ENCODE measurements around the gene SH3BP4. TPM values are rescaled to one million over a fixed set of nuclear protein-coding genes. Genes with fewer than 3 reads are reported as not detected.

SH3BP4 gene
- total RNA-seq, 2 donors from 2014 or later: not detected

DNA sequence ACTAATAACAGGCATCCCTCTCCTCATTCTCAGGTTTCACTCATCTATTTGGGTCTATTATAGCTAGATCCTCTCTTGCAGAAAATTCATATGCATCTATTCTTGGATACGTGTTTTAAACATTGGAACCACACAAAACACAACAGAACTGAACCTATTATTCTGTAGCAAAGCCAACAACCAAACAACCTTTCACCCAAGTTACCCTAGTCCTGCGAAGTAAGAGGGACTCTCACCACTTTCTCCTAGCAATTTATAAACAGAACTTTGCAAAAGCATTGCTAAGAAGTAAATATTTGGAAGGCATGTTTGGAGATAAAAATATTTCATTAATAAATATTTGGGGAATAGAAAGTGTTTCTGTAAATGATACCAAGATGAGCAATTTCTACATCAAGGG lies 20.4 kb upstream of the SH3BP4 start:
- Mint-ChIP-seq H3K36me3 (ENCODE audit: low read depth) (no peaks in the 10 kb centered on the region), H3K27ac (no peak overlapping the region), H3K9me3 (no peaks in the 10 kb centered on the region), H3K27me3 (peaks cover 8% of the 10 kb centered on the region), H3K4me1 (no peaks in the 10 kb centered on the region), H3K4me3 (no peak overlapping the region)
- no peak for ATAC-seq (replicated peaks)

DNA sequence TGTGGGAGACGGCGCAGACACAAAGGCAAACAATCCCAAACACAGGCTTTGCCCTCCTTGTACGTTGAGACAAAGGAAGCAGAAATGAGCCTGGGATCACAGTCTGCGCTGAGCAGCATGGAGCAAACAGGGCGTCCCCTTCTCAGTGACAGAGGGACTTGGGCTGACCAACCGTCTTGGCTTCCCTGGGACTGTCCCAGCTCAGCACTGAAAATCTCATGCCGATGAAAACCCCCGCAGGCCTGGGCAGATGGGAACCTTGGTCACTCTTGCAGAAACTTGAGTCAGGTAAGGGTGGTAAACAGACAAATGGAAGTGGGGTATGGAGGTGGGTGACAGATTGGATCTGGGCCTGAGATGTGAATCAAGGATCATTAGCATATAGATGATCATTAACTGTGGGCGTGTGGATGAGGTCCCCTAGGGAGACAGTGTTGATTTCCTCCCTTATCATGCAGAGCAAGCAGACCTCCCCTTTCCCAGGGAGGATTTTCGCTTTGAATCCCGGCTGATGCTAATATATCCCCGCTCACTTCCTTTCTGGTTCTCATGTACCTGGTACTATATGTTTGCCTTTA lies 19.1 kb upstream of the SH3BP4 start:
- Mint-ChIP-seq H3K4me3 (no peak overlapping the region), H3K27me3 (peaks cover 19% of the 10 kb centered on the region), H3K36me3 (ENCODE audit: low read depth) (no peaks in the 10 kb centered on the region), H3K4me1 (no peaks in the 10 kb centered on the region), H3K27ac (no peak overlapping the region), H3K9me3 (no peaks in the 10 kb centered on the region)
- ATAC-seq (replicated peaks): no peak

DNA sequence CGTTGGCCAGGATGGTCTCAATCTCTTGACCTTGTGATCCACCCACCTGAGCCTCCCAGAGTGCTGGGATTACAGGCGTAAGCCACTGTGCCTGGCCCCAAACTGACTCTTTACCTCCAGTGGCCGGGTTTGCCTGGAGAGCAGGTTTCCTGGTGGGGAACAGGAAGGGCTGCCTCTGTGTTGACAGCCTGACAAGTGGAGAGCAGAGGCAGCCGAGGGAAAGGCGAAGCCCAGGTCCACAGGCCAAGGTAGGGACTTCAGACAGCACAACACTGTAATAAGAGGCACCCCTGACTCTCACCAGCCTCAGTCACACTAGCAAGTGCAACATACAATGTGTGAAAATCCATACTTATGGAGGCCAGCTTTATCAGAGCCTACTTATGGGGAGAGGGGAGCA lies 16.5 kb upstream of the SH3BP4 start:
- H3K27me3 Mint-ChIP-seq: peaks cover 29% of the 10 kb centered on the region
- no peaks in the 10 kb centered on the region for H3K9me3 Mint-ChIP-seq
- H3K4me3 Mint-ChIP-seq: no peak overlapping the region
- no peaks in the 10 kb centered on the region for H3K36me3 Mint-ChIP-seq (ENCODE audit: low read depth)
- ATAC-seq (replicated peaks): no peak
- H3K4me1 Mint-ChIP-seq: no peaks in the 10 kb centered on the region
- no peak overlapping the region for H3K27ac Mint-ChIP-seq

DNA sequence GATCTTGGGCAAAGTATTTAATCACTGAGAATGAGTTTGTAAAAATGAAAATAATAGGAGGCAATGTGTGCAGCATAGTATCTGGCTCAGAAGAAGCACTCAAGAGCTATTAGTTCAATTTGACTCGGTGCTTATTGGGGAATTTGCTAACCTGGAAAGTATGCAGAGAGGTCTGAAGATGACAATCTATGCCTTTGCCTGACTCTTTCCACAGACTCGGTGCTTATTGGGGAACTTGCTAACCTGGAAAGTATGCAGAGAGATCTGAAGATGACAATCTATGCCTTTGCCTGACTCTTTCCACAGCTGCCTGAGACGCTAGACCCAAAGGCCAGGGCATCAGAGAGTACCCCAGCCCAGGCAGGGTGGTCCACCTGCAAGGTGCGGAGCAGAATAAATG lies 12.2 kb upstream of the SH3BP4 start:
- H3K27ac Mint-ChIP-seq: no peak overlapping the region
- H3K27me3 Mint-ChIP-seq: peaks cover 34% of the 10 kb centered on the region
- no peak for ATAC-seq (replicated peaks)

DNA sequence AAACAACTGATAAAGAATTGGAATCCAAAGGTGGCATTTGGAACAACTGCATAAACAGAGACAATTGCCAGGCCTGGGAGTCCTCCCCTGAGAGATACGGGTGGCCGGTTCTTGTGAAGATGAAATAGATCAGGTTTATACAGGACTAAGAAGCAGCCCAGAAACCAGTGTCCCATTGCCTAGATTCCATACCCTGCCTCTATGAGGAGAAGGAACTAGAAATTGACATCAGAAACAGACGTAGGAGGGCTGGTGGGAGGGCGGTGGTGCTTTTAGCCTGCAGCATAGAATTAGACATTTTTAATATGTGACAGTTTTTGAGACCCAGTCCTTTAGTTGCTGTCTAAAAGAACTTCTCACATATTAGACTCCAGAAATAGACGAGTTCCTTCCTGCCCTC lies 11.8 kb upstream of the SH3BP4 start:
- H3K4me1 Mint-ChIP-seq: no peaks in the 10 kb centered on the region
- no peak overlapping the region for H3K27ac Mint-ChIP-seq
- no peak for ATAC-seq (replicated peaks)
- H3K36me3 Mint-ChIP-seq (ENCODE audit: low read depth): no peaks in the 10 kb centered on the region
- H3K4me3 Mint-ChIP-seq: no peak overlapping the region
- H3K9me3 Mint-ChIP-seq: no peaks in the 10 kb centered on the region
- peaks cover 34% of the 10 kb centered on the region for H3K27me3 Mint-ChIP-seq

More for the DNA sequence above, 12.2 kb upstream of the SH3BP4 start:
- H3K4me1 Mint-ChIP-seq: no peaks in the 10 kb centered on the region
- no peak overlapping the region for H3K4me3 Mint-ChIP-seq
- H3K36me3 Mint-ChIP-seq (ENCODE audit: low read depth): no peaks in the 10 kb centered on the region
- no peaks in the 10 kb centered on the region for H3K9me3 Mint-ChIP-seq

DNA sequence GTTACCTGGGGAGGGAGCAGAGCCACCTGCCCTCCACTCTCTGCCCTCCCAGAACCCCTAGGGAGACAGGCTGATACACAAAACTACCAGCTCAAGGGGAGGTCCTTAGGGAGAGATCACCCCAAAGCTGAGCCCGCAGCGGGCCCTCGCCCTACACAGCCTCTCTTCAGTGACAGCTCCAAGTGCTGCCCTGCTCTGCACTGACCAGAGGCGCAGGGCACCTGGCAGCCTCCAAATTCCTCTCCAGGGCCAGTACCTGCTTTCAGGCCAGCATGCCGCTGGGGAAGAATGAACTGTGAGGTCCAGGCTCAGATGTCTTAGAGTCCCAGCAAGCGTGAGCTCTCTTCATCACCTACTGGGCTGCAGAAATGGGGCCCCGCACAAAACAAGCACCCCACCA lies 11.3 kb upstream of the SH3BP4 start:
- Mint-ChIP-seq H3K9me3 (no peaks in the 10 kb centered on the region), H3K36me3 (ENCODE audit: low read depth) (no peaks in the 10 kb centered on the region), H3K4me1 (no peaks in the 10 kb centered on the region), H3K27ac (no peak overlapping the region), H3K4me3 (no peak overlapping the region), H3K27me3 (peaks cover 34% of the 10 kb centered on the region)
- no peak for ATAC-seq (replicated peaks)

DNA sequence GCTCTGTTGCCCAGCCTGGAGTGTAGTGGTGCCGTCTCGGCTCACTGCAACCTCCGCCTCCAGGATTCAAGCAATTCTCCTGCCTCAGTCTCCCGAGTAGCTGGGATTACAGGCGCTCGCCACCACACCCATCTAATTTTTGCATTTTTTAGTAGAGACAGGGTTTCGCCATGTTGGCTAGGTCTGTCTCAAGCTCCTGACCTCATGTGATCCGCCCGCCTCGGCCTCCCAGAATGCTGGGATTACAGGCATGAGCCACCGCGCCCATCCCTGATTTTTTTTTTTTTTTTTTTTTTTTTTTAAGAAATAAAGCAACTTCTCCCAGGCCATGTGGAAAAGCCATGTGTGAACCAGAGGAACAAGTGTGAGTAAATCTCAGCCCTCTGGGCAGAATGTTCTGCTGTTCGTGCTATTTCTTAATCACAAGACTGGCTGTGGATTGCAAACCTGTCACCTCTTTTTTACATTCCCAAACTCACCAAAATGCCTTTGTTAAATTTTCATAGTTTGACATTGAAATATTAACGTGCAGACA lies 6.4 kb upstream of the SH3BP4 start:
- H3K27ac Mint-ChIP-seq: no peak overlapping the region
- H3K4me1 Mint-ChIP-seq: no peaks in the 10 kb centered on the region
- H3K36me3 Mint-ChIP-seq (ENCODE audit: low read depth): no peaks in the 10 kb centered on the region
- no peaks in the 10 kb centered on the region for H3K9me3 Mint-ChIP-seq
- H3K27me3 Mint-ChIP-seq: peaks cover 38% of the 10 kb centered on the region
- H3K4me3 Mint-ChIP-seq: no peak overlapping the region
- ATAC-seq (replicated peaks): no peak

DNA sequence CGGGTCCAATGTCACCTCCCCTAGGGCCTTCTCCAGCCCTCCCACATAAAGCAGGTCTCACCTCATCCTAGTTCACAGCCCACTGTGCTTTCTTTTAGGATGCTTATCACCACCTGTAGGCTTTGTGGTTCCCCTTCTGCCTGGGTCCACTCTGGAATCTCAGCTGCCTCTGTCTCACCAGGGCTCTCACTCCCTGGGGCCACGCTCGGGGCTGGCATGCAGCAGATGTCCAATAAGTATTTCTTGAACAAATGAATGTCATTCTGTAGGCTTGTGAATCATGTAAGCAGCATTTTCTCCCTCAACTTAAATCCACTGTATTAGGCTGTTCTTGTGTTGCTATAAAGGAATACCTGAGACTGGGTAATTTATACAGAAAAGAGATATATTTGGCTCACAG lies 4.3 kb upstream of the SH3BP4 start:
- Mint-ChIP-seq H3K27ac (no peak overlapping the region), H3K4me3 (no peak overlapping the region), H3K36me3 (ENCODE audit: low read depth) (no peaks in the 10 kb centered on the region), H3K4me1 (no peaks in the 10 kb centered on the region), H3K27me3 (peaks cover 48% of the 10 kb centered on the region), H3K9me3 (no peaks in the 10 kb centered on the region)
- ATAC-seq (replicated peaks): no peak

DNA sequence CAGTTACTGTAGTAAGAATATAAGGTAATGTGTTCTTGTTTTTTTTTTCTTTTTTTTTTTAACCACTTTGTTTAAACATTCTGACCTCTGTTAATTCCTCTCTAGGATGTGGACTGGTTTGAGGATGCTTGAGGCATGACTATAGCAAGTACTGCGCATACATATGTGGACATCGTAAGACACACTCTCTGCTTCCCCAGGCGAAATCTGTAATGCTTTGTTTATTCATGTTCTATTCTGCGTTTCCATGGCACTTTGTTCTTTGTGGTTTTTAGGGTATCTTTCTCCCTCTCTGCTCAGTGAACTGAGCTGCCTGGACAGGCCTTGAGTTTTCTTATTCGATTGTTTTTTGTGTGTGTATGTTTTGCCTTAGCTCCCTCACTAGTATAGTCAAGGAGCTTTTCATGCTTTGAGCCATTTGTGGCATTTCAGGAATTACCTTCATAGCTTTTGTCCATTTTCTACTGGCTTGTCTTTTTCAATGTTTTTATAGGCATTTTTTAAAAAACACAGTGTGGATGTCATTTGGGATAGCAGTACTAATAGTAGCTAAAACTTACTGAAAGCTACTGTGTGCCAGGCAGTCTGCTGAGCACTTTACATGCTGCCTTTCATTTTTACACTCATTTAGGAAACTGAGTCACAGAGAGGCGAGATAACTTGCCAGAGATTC lies 1.9 kb upstream of the SH3BP4 start:
- ATAC-seq (replicated peaks): no peak
- Mint-ChIP-seq H3K9me3 (no peaks in the 10 kb centered on the region), H3K4me1 (no peaks in the 10 kb centered on the region), H3K36me3 (ENCODE audit: low read depth) (no peaks in the 10 kb centered on the region), H3K4me3 (peak overlapping the region; percentile 58), H3K27me3 (peaks cover 56% of the 10 kb centered on the region), H3K27ac (no peak overlapping the region)

DNA sequence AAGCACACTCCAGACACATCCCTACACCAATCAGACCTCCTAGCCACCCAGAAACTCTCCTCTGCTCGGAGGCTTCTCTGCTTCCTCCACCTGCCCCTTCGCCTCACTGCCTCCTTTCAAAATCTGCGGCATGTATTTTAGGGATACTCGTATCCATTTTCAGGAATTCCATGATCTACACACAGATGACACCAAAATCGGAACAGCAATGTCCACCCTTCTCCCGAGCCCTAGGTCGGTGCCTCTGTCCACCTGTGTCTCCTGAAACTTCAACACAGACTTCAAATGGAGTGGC lies 1.4 kb upstream of the SH3BP4 start:
- peak overlapping the region; percentile 58 for H3K4me3 Mint-ChIP-seq
- H3K4me1 Mint-ChIP-seq: no peaks in the 10 kb centered on the region
- H3K27me3 Mint-ChIP-seq: peaks cover 61% of the 10 kb centered on the region
- H3K36me3 Mint-ChIP-seq (ENCODE audit: low read depth): no peaks in the 10 kb centered on the region
- no peaks in the 10 kb centered on the region for H3K9me3 Mint-ChIP-seq
- H3K27ac Mint-ChIP-seq: no peak overlapping the region
- no peak for ATAC-seq (replicated peaks)

DNA sequence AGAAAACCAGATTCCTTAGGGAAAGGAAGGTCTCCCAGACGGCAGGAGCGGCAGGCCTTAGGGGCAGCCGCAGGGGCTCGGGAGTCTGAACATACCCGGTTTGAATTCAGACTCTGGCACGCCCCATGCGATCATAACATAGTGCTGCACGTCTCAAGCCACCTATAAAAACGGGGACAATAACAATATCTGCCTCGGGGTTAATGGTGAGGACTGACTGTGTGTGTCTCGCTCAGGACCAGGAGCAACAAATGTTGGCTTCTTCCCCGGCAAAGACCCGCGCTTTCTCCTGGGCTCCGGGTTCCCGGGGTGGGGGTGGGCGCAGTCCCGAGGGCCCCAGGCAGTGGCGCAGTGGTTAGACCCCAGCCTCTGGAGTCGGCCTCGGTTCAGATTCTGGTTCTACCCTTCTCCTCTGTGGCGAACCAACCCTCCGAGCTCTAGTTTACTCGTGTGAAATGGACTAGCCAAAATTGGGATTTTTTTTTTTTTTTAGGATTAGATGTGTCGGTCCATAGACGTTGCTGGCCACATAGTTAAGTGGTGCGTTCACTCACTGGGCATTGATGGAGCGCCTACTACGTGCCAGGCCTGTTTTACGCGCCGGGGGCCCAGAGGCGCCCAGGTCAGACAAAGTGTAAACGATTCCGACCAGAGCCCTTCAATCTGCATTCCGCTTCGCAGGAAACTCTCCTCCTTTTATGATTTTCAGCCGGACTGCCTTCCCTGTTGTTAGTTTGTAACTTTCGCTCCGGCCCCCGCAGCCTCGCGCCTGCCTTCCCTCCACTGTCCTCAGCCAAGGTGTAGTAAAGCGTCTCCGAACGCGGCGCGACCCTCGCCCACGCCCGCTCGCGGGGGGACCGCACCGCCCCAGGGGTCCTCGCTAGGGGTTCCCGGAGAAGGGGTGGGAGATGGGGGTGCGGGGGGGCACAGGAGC lies 820 bp upstream of the SH3BP4 start:
- ATAC-seq (replicated peaks): no peak
- Mint-ChIP-seq H3K4me3 (peak overlapping the region; percentile 58), H3K36me3 (ENCODE audit: low read depth) (no peaks in the 10 kb centered on the region), H3K27me3 (peaks cover 65% of the 10 kb centered on the region), H3K9me3 (no peaks in the 10 kb centered on the region), H3K4me1 (no peaks in the 10 kb centered on the region), H3K27ac (no peak overlapping the region)

DNA sequence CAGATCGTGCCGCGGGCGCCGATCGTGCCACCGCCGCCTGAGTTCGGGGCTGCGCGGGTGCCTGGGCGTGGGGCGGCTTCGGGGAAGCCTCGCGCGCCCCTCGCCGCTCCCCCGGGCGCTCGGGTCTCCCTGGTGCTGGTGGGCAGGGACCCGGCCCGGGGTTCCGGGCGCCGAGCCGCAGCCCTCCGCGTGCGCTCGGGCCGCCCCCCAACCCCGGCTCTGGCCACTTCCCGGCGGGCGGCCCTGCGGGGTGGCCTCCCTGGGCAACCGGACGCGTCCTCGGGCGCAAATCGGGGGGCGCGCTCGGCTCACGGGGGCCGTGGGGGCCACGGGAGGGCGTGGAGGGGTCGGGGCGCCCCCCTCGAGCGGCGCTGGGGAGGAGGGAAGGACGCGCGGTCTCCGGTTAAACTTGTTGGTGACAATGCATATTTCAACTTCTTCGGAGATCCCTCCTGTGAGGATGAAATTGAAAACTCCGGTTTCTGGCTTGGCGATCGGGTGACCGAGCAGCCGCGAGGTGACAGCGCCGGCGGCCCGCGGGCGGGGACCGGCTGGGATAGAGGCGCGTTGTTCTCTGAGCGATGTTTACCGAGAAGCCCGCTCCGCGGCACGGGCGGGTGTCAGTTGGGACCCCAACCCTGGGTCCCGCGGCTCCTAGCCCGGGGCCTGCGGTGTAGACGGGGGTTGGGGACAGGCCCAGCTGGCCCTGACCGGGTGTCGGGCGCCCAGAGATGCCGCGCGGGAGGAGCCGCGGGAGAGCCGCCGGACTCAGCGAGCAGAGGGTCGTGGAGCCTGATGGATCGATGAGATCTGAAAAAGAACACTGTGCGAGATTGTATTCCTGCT lies 676 bp downstream of the SH3BP4 start:
- Mint-ChIP-seq H3K27ac (no peak overlapping the region), H3K4me3 (peak overlapping the region; percentile 16), H3K9me3 (no peaks in the 10 kb centered on the region), H3K4me1 (no peaks in the 10 kb centered on the region), H3K27me3 (peaks cover 66% of the 10 kb centered on the region), H3K36me3 (ENCODE audit: low read depth) (no peaks in the 10 kb centered on the region)
- ATAC-seq (replicated peaks): no peak

DNA sequence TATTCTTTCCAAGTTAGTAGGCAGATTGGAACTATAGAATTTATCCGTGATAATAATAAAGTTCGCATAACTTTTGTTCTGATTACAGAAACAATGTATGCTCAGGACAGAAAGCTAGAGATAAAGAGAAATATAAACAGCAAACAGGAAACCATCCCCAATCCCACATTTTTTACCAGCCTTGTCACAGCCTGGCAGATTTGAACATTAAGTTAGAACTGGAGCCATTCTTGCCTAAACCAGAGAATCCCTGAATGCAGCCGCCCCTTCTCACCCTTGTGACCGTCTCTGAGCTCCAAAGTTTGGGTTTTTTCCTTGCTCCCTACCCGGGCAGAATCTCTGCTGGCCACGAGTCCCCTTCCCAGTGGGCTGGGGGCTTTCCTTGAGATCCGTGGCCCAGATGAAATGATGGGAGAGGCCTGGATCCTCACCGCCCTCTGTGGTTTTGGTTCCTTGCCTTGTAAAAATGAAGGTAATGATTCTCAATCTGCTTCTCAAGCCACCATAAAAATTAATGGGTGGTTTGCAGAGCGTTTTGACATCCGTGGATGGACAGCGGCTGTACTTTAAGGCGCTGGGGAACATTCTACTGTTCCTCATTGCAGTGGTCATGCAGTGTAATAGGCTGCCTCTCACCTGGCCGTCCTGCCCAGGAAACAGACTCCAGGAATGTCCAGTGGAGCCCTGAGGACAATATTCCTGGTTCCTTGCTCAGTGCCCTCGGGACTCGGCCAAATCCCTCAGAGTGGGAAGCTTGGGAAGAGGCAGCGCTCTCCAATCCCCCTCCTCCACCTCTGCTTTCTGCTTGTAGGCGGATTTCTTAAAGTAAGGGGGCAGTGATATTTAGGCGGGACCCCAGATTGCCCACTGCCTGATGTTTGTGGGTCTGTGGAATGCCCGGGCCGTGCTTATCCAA lies 1.6 kb downstream of the SH3BP4 start:
- Mint-ChIP-seq H3K27me3 (peaks cover 71% of the 10 kb centered on the region), H3K27ac (no peak overlapping the region), H3K36me3 (ENCODE audit: low read depth) (no peaks in the 10 kb centered on the region), H3K4me1 (no peaks in the 10 kb centered on the region), H3K9me3 (no peaks in the 10 kb centered on the region), H3K4me3 (peak overlapping the region; percentile 16)
- ATAC-seq (replicated peaks): no peak

All from activated T-helper 17 cell treated with anti-CD3 and anti-CD28 coated beads, Interleukin-2, amount 50 U/mL, for 72 hours (primary cell).